Spleen (tissue), 11 donors: Measurements from ENCODE around the gene APP. TPM values are rescaled to one million over a fixed set of nuclear protein-coding genes. Genes with fewer than 3 reads are reported as not detected.
"Not testable (repeated sequence)": the region's sequence is repeated elsewhere in the genome, so short reads cannot be mapped to it uniquely, and the experiment has no call there.

ENCODE experiments used
- DNase-seq: peaks from one replicate; pipeline ENCODE4 v3.0.0-alpha.2; 2020
- H3K27ac ChIP-seq, 8 donors: fragments of 200-600 bp; sonication (generic) in 7 of 8; 1 replicate in 4 of 8; 2 replicates in 4 of 8; pipeline versions ENCODE4 v1.5.0 to v1.8.0; 2016 to 2021; ENCODE audit warnings: inconsistent platforms in 4 of 8, mild to moderate bottlenecking in 4 of 8, moderate library complexity in 1 of 8
- H3K27me3 ChIP-seq, 7 donors: fragments of 200-600 bp; sonication (generic) in 6 of 7; replicated peaks in 1 of 7; 1 replicate in 4 of 7; 2 replicates in 3 of 7; pipeline versions ENCODE4 v1.5.0 to v1.8.0; 2016 to 2021; ENCODE audit warnings: inconsistent platforms in 3 of 7, mild to moderate bottlenecking in 1 of 7
- H3K36me3 ChIP-seq, 6 donors: fragments of 200-600 bp; sonication (generic) in 5 of 6; 1 replicate in 4 of 6; 2 replicates in 2 of 6; pipeline versions ENCODE4 v1.5.0 to v1.8.0; 2016 to 2021; ENCODE audit warnings: inconsistent platforms in 2 of 6
- H3K4me1 ChIP-seq, 6 donors: fragments of 200-600 bp; sonication (generic) in 5 of 6; 1 replicate in 3 of 6; 2 replicates in 3 of 6; pipeline versions ENCODE4 v1.5.0 to v1.8.0; 2016 to 2021; ENCODE audit warnings: inconsistent platforms in 3 of 6
- H3K4me3 ChIP-seq, 8 donors: fragments of 200-600 bp; sonication (generic) in 7 of 8; 1 replicate in 4 of 8; 2 replicates in 4 of 8; pipeline versions ENCODE4 v1.5.0 to v1.8.0; 2016 to 2021; ENCODE audit warnings: inconsistent platforms in 4 of 8, mild to moderate bottlenecking in 4 of 8, moderate library complexity in 2 of 8
- H3K9me3 ChIP-seq, 8 donors: fragments of 200-600 bp; sonication (generic) in 7 of 8; 1 replicate in 4 of 8; 2 replicates in 4 of 8; pipeline versions ENCODE4 v1.5.0 to v1.8.0; 2016 to 2021; ENCODE audit warnings: inconsistent platforms in 4 of 8
- CTCF ChIP-seq, 11 experiments: fragments of 200-600 bp in 7 of 11; fragments of 450-650 bp in 4 of 11; sonication (generic) in 4 of 11; IDR thresholded peaks in 8 of 11; conservative IDR thresholded peaks in 3 of 11; 1 replicate in 7 of 11; 2 replicates in 4 of 11; pipeline versions ENCODE4 v1.4.0 to v1.8.0; 2016 to 2021; ENCODE audit warnings: antibody characterized with exemption in 11 of 11, inconsistent platforms in 4 of 11, mild to moderate bottlenecking in 1 of 11
- POLR2A ChIP-seq, 3 donors: fragments of 450-650 bp; IDR thresholded peaks; one replicate each; pipeline ENCODE4 v1.5.1; 2017; ENCODE audit warnings: antibody characterized with exemption in 3 of 3, mild to moderate bottlenecking in 1 of 3
- POLR2AphosphoS5 ChIP-seq, 3 donors: sonication (generic); formaldehyde crosslinking; IDR thresholded peaks; one replicate each; pipeline ENCODE4 v1.5.1; 2017; ENCODE audit warnings: antibody characterized with exemption in 3 of 3
- WGBS, 5 donors: extraction: QIAGEN DNeasy Blood & Tissue Kit in 3 of 5; methylation state at CpG; one replicate each; pipeline versions ENCODE4 v1.1.5 to v1.1.7; 2013 to 2018; 5-methylcytosine and 5-hydroxymethylcytosine counted together
- intact Hi-C: fragments of 100-400 bp; cut with DNase I; formaldehyde crosslinking; loops from one replicate; pipeline ENCODE4 v1.15.0; 2023; ENCODE audit warnings: low total_unique reads
- polyA plus RNA-seq, 3 donors: library from polyadenylated mRNA; stranded (reverse); fragments of 200-250 nt; gene quantifications; one replicate each; pipeline ENCODE4 v1.2.1, GENCODE V29; 2013
- total RNA-seq, 7 donors: library from RNA; depleted of rRNA in 3 of 7; stranded (reverse); fragments of >200 nt in 3 of 7; fragmentation: NEBNext Ultra II Directional in 4 of 7; extraction: Animal tissue kit (Norgen Biotek cat#: 25700) in 4 of 7; gene quantifications; one replicate each; pipeline versions ENCODE4 v1.1.0 to v1.2.1, GENCODE V29; 2016 to 2021
- donor health status: healthy with polysubstance abuse.
- donor health status: DM: no; HTN: no; CAD: no; lungs with moderate emphysema.
- donor health status: DM: no; HTN: no; CAD: no.
- donor health status: Bipolar disorder and iron deficiency.
- donor health status: healthy.
- donor health status: DM: no; HTN: no; CAD: no.
- donor health status: DM: yes; HTN: yes; CAD: no.

Gene APP
- total and polyA plus RNA-seq, 10 donors, result 25.3 to 398 (median 282) TPM

GRCh38 chr21:26032263-26032662 is 138.3 kb downstream of the APP start:
- H3K36me3 ChIP-seq, result peaks cover 0 to 38% (median 5%) of the 10 kb centered on the region in 6 donors
- 69 to 85% (median 77%) methylated on average over 2 of the region's 2 CpGs for WGBS, 5 donors
- intact Hi-C loops, result no loop called here
- H3K4me1 ChIP-seq, result peaks cover 0 to 2% (median 0%) of the 10 kb centered on the region in 6 donors
- TF ChIP-seq POLR2A (IDR thresholded peaks at IDR 0.05) (no peak), POLR2AphosphoS5 (IDR thresholded peaks at IDR 0.05) (no peak), CTCF (IDR thresholded peaks at IDR 0.05 in 8 of 11, conservative IDR thresholded peaks at IDR 0.05 in 3 of 11) (no peak)
- no peak overlapping the region for H3K4me3 ChIP-seq
- H3K27me3 ChIP-seq, result no peaks in the 10 kb centered on the region
- no peak overlapping the region for H3K27ac ChIP-seq
- no peak for DNase-seq
- H3K9me3 ChIP-seq, result no peaks in the 10 kb centered on the region

GRCh38 chr21:26028183-26028582 is 142.4 kb downstream of the APP start:
- no peaks in the 10 kb centered on the region for H3K9me3 ChIP-seq
- 93 to 96% (median 95%) methylated on average over 4 of the region's 4 CpGs for WGBS, 5 donors
- H3K27ac ChIP-seq, result no peak overlapping the region
- DNase-seq, result no peak
- no peak for TF ChIP-seq POLR2AphosphoS5 (IDR thresholded peaks at IDR 0.05)
- TF ChIP-seq CTCF (IDR thresholded peaks at IDR 0.05 in 8 of 11, conservative IDR thresholded peaks at IDR 0.05 in 3 of 11), result no peak
- no peak for TF ChIP-seq POLR2A (IDR thresholded peaks at IDR 0.05)
- H3K27me3 ChIP-seq, result no peaks in the 10 kb centered on the region
- peaks cover 0 to 6% (median 0%) of the 10 kb centered on the region in 6 donors for H3K4me1 ChIP-seq
- intact Hi-C loops, result no loop called here
- H3K36me3 ChIP-seq, result peaks cover 0 to 28% (median 2%) of the 10 kb centered on the region in 6 donors
- no peak overlapping the region for H3K4me3 ChIP-seq

GRCh38 chr21:26027696-26028095 is 142.9 kb downstream of the APP start:
- Histone ChIP-seq H3K27ac (no peak overlapping the region), H3K9me3 (no peaks in the 10 kb centered on the region), H3K36me3 (peaks cover 0 to 24% (median 0%) of the 10 kb centered on the region in 6 donors), H3K4me3 (no peak overlapping the region), H3K27me3 (no peaks in the 10 kb centered on the region), H3K4me1 (peaks cover 0 to 6% (median 0%) of the 10 kb centered on the region in 6 donors)
- intact Hi-C loops, result no loop called here
- DNase-seq, result no peak
- WGBS, 5 donors, result 91 to 97% (median 94%) methylated on average over 8 of the region's 8 CpGs
- no peak for TF ChIP-seq POLR2AphosphoS5 (IDR thresholded peaks at IDR 0.05)
- no peak for TF ChIP-seq CTCF (IDR thresholded peaks at IDR 0.05 in 8 of 11, conservative IDR thresholded peaks at IDR 0.05 in 3 of 11)
- TF ChIP-seq POLR2A (IDR thresholded peaks at IDR 0.05), result no peak

GRCh38 chr21:26025536-26026512 is 144.7 kb downstream of the APP start:
- DNase-seq, result no peak
- Histone ChIP-seq H3K4me1 (peaks cover 0 to 6% (median 0%) of the 10 kb centered on the region in 6 donors), H3K9me3 (no peaks in the 10 kb centered on the region), H3K4me3 (no peak overlapping the region), H3K27me3 (no peaks in the 10 kb centered on the region), H3K36me3 (peaks cover 0 to 24% (median 12%) of the 10 kb centered on the region in 6 donors), H3K27ac (no peak overlapping the region)
- WGBS, 5 donors, result 82 to 88% (median 87%) methylated on average over 9 of the region's 9 CpGs
- intact Hi-C loops, result no loop called here
- no peak for TF ChIP-seq POLR2A (IDR thresholded peaks at IDR 0.05)

- H3K27ac ChIP-seq, H3K27me3 ChIP-seq, H3K9me3 ChIP-seq, intact Hi-C loops, H3K4me3 ChIP-seq, H3K4me1 ChIP-seq, DNase-seq: not testable (repeated sequence)
- 89 to 98% (median 95%) methylated on average over 4 of the region's 4 CpGs for WGBS, 5 donors
- H3K36me3 ChIP-seq, result peaks cover 0 to 26% (median 12%) of the 10 kb centered on the region in 6 donors
These were observed 147.2 kb downstream of the APP start for GRCh38 chr21:26023406-26023805.

- H3K27ac ChIP-seq, intact Hi-C loops, H3K27me3 ChIP-seq, H3K4me3 ChIP-seq, DNase-seq, H3K9me3 ChIP-seq, H3K4me1 ChIP-seq: not testable (repeated sequence)
- H3K36me3 ChIP-seq, result peaks cover 0 to 26% (median 12%) of the 10 kb centered on the region in 6 donors
- 95 to 99% (median 97%) methylated on average over 6 of the region's 6 CpGs for WGBS, 5 donors
These were observed 147.8 kb downstream of the APP start for GRCh38 chr21:26022598-26023337.
